HG03135 (cell line): ENCODE data around the gene KIF26A.

Source experiments
- ATAC-seq: cut with Tn5 transposase; IDR thresholded peaks from one replicate; pipeline ENCODE4 v1.9.1; 2021; ENCODE audit warnings: mild to moderate bottlenecking, moderate library complexity; ENCODE audit not compliant: unreplicated experiment

KIF26A gene

DNA sequence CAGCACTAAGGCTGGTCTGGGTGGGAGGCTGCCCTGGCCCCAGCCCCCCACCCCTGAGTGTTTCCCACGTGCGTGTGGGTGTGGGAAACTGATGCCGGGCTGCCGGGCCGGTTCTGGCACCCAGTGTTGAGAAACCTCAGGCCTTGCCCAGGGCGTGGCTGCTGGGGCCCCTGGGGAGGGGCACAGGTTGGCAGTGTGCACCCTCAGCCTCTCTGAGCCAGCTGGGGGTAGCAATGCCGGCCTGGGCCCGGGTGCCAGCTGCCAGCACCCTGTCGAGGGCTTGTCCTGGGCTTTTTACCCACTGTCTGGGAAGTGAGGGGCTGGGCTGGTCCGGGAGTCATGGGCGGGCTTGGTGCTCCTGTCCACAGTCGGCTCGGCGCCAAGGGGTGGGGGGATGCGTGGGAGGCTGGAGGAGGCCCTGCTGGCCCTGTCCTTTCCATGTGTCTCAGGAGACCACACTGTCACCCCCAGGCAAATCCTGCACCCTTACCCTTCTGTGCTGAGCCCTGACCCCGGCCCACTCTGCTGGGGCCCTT, 37.2 kb upstream of the KIF26A start:
- ATAC-seq: no peak

DNA sequence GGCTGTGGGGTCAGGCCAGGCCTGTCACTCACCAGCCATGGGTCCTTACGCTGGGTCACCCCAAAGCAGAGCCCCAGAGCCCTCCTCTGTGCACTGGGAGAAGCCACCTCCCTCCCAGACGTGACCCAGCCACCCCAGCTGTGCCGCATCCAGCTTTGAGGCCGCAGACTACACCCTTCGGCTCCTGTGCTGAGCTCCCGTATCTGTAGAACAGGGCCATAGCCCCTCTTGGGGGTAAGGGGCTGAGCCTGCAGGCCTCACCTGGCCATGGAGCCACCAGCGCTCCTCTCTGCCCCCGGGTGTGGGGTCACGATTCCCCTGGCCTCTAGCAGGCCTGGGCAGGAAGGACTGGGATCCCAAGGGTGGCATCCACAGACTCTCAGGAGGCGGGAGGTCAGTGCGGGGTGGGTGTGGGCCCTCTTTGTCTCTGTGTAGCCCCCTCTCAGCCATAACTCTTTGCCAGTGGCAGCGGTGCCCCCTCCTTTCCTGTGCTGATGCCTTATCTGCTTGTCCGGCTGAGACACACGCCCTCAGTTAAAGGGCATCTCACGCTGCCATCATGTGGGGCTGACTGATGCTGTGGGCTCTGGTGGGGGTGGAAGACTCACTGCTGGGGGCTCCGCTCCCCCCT, 36.6 kb upstream of the KIF26A start:
- no peak for ATAC-seq

DNA sequence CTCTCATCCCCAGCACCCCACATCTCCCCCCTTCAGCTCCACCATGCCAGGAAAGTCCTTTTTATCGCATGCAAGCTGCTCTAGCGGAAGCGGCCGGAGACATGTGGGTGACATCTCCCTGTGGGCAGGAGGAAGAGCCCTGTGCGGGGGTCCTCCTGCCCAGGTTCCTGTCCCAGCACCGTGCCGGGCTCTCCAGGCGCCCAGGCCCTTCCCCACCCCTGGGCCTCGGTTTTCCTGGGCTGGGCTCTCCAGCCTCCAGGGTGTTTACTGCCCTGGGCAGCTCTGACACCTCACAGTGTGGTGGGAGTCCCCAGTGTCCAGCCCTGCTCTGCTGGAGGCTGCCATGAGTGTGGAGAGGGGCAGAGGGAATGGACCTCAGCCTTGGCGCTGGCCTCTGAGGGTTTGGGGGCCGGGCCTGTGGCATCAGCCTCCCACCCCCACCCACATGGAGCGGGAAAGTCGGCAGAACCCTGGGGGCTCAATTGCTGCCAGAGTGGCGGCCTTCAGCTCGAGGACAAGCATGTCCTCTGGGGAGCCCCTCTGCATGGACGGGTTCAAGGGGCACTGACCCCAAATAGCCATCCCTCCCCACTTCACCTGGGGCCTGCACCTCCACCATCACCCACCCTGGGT, 36.0 kb upstream of the KIF26A start:
- ATAC-seq: no peak

DNA sequence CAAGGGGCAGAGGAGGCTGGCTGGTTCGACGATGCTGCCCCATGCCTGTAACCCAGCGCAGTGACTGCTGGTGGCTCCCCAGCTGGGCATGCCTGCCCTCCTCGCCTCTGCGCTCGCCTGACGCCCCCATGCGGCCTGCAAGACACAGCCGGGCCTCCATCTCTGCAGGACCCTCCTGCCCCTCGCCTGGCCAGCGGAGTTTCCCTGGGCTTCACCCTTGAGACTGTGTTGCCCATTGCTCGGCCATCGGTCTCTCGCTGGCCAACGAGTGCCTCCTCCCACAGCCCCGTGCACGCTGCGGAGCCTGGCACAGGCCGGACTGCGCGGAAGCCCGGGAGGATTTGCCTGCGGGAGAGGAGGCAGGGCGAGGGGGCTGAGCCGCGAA, 35.3 kb upstream of the KIF26A start:
- no peak for ATAC-seq

DNA sequence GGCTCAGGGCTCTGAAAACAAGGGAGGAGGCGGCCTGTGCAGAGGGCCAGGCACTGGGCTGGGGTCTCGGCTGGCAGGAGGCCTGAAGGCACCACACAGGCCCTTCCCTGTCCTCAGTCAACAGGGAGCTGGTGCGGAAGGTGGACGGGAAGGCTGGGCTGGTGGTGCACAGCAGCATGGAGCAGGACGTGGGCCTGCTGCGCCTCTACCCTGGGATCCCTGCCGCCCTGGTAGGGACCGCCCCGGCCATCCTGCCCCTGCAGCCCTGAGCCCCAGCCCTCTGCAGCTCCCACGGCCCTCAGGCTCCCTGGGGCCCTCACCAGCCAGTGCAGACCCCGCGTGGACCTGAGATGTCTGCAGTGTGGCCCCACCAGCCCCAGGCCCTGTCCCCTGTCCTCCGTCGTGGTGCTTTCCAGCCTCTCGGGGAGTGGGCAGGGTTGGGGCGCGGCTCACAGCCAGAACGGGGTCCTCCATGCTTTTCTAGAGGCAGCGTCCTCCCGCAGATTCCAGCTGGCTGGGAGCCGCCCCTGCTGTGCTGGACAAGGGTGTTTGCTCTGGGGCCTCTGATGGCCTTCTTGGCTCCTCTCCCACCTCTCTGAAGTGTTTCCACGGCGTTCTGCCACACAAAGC, 34.8 kb upstream of the KIF26A start:
- no peak for ATAC-seq

DNA sequence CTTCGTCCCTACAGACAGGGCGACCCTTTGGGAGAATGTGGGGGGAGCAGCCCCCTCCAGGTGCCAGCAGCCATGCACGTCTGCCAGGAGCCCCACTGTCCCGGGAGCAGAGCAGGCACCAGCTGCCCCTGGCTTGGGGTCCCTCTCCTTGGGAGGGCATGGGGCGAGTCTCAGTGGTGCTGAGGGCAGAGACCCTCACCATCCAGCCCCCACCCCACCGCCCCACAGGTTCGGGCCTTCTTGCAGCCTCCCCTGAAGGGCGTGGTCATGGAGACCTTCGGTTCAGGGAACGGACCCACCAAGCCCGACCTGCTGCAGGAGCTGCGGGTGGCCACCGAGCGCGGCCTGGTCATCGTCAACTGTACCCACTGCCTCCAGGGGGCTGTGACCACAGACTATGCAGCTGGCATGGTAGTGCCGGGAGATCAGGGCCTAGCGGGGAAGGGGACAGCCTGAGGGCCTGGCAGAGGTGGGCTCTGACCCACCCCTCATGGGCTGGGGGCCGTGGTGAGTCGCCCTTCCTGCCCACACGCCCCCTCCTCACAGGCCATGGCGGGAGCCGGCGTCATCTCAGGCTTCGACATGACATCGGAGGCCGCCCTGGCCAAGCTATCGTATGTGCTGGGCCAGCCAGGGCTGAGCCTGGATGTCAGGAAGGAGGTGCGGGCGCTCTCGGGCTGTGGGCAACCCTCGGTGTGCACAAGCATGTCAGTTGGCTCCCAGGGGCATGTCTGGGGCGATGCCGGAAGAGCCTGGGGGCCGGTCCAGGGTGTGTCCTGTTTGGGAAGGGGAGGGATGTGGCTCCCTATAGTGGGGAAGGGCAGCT, 34.1 kb upstream of the KIF26A start:
- no peak for ATAC-seq

- no peak for ATAC-seq
These were observed 33.1 kb upstream of the KIF26A start for GRCh38 chr14:104105071-104105821.

DNA sequence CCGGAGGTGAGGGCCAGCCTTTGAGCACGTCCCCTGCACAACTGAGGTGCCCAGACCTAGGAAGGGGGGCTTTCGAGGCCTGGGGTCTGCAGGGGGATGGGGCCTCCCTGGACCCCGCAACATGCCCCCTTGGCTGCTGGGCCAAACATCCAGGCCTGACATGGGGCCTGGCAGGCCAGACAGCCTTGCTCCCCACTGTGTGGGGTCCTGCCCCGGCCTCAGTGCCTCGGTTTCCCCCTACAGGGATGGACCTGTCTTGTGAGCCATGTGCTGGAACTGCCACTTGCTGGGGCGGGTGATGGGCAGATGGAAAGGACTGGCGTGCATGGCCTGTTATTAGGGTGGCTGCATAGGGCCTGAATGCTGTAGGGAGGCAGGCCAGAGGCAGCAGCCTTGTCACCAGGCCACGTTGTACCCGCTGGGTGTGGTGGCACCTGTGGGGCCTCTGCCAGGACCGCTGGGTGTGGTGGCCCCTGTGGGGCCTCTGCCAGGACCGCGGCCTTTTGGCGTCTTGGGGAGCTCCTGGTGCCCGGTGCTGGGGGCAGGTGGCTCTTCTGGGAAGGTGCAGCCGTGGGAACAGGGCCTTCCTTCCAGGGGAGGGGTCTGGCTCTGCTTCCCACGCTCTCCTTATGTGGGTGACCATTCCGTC, 32.4 kb upstream of the KIF26A start:
- no peak for ATAC-seq

DNA sequence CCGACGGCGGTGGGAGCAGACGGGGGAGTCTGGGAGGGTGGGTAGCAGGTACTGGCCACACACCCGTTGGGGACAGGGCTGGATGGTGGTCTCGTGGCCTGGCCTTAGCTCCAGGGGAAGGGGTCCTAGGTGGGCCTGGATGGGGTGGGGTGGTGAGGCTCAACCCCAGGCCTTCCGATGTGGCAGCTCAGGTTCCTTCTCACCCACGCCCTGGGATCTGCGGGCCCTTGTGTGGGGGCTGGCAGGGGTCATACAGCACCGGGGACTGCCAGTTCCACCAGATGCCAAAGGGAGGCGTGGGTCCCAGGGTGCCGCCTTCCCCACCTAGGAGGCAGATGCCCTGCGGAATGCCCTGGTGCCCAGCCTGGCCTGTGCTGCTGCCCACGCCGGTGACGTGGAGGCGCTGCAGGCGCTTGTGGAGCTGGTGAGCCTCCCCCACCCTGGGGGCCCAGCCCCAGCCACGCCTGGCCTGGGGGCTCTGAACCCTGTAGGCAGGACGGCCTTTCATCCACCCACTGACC, 31.9 kb upstream of the KIF26A start:
- no peak for ATAC-seq

DNA sequence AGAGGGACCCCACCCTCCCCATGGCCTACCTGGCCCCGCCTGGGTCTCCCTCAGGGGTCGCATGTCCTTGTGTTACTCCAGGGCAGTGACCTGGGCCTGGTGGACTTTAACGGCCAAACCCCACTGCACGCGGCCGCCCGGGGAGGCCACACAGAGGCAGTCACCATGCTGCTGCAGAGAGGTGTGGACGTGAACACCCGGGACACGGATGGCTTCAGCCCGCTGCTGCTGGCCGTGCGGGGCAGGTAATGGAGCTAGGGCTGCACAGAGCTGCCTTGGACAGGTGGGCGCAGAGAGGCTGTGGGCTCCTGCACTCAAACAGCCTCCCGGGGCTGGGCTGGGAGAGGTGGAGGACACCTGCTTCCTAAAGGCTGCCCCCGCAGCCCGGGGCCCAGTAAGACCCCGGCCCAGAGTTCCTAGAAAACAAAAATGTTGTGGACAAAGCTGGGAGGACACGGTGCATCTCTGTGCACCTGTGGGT, 31.2 kb upstream of the KIF26A start:
- ATAC-seq: no peak

DNA sequence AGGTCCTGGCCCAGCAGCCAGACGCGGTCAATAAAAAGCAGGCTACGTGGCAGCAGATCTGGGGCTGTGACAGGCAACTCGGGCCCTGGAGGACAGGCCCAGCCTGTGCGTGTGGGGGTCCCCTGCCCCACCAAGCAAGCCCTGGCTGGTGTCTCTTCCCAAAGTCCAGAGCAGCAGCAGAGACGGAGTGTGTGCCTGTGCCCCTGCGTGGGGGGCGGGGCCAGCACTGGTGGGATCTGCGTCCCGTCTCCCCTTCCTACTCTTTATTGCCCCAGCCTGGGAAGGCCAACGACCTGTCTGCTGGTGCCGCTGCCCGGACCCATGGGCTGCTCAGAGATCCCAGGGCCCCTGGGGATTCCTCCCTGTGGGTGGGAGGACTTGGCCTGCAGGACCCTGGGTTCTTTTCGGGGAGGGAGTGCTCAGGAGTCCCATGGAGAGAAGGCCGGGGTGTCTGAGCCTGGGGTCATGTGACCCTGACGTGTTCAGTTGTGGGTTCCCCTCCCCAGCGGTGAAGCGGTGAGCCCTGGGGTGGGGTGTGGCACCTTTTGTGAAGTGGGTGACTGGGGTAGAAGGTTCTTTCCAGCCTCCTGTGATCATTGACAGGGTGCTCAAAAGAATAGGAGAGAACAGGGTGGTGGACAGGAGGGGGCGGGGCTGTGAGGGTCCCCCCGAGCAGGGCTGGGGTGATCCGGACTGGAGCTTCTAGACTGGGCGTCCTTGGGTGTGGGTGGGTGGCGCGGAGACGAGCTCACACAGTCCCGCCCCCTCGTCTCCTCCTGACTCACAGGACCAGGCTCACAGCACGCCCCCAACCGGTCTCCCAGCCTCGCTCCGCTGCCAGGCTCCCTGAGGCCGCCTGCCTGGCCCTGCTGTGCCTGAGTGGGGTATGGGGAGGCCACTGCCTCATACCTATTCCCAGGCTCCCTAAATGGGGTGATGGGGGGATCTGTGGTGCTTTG, 30.5 kb upstream of the KIF26A start:
- no peak for ATAC-seq

GRCh38 chr14:104108570-104109541, 29.5 kb upstream of the KIF26A start:
- no peak for ATAC-seq

DNA sequence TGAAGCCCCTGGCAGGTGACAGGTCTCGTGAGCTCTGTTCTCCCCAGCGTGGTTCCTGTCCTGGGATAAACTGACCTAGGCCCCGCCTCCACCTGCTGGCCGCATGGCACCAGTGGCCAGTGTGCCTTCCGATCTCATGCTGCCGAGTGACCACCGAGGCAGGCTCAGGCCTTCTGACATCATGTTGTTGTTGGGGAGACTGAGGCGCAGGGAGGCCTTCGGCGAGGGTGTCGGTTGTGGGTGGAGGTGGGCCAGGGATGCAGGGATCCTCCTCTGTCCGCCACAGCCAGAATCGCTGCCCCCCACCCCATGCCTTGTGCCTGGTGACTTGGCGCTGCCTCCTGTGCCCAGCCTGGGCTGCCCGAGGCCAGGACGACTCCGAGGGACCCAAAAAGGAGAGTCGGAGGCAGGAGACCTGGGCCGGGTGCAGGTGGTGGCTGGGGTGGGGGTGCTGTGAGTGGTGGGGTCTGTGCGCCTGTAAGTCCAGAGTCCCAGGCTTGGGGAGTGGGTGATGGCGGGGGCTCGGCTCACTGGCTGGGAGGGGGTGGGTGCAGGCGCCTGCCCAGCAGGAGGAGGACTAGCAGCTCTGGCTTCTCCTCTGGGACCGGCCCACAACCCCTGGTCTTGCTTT, 28.5 kb upstream of the KIF26A start:
- no peak for ATAC-seq

DNA sequence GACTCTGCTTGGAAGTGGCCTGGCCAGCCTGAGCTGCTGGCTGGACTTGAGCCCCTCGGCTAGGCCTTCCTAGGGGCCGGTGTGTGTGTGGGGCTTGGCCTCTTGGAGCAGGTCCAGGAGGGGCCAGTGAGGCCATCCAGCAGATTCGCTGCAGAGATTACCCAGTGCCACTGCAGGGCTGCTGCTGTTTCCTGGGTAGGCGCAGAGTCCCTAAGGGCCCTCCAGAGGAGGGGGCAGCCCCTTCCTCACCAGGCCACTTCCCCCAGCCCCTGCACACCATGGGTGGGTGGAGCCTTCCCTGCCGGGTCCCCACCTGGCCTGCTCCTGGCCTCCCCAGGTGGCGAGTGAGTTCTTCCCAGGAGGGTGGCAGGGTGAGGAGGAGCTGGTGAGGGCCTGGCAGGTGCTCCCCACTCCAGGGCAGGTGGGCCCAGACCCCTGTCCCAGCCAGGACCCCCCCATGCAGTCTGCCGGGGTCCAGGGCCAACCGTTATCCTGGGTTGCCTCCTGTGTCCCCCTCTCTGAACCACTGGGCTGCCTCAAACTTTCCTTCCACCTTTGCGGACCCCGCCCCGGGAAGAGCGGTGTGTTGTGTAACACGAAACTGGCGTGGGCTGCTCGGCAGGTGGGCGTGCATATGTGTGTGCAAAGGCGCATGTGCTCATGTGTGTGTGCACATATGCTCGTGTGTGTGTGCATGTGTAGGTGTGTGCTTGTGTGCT, 27.7 kb upstream of the KIF26A start:
- no peak for ATAC-seq

- ATAC-seq: no peak
These were observed 26.9 kb upstream of the KIF26A start for GRCh38 chr14:104111301-104112112.

DNA sequence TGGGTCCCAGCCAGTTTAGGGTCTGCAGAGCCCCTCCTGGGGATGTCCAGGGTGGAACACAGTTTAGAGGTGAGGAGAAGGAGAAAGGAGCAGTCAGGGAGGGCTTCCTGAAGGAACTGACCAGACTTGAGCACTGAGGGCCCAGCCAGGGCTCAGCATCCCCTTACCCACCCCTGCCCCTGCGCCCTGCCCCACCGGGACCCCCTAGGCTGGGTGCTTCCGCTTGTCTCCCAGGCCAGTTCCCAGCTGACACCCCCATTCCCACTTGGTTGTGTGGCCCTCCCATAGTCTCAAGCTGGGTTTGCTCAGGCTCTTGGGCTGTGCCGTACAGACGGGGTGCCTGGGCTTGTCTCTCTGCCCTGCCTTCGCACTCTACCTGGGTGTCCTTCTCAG, 26.3 kb upstream of the KIF26A start:
- ATAC-seq: no peak
